Aorta (tissue), 5 donors: ENCODE results near the gene WDHD1. TPM values are rescaled to one million over a fixed set of nuclear protein-coding genes. Genes with fewer than 3 reads are reported as not detected.
"Not testable (repeated sequence)": the region's sequence is repeated elsewhere in the genome, so short reads cannot be mapped to it uniquely, and the experiment has no call there.

ENCODE experiments used
- ATAC-seq: fragments of 200-7000 bp; cut with Tn5 transposase; one replicate; pipeline ENCODE4 v1.9.1; 2022; ENCODE audit warnings: moderate library complexity; ENCODE audit not compliant: low FRiP score
- DNase-seq, 2 donors: peaks; one replicate each; pipeline ENCODE4 v3.0.0-alpha.2; 2020
- H3K27ac ChIP-seq, 2 donors: one replicate each; pipeline ENCODE4 v1.5.1; 2013; ENCODE audit warnings: low read length in 2 of 2, mild to moderate bottlenecking in 2 of 2, moderate library complexity in 2 of 2, control low read depth in 1 of 2, inconsistent platforms in 1 of 2, low read depth in 1 of 2
- H3K27me3 ChIP-seq, 2 donors: one replicate each; pipeline ENCODE4 v1.6.1; 2013; ENCODE audit warnings: control low read depth in 1 of 2, low read length in 1 of 2, mild to moderate bottlenecking in 1 of 2, moderate library complexity in 1 of 2; ENCODE audit not compliant: insufficient read depth in 2 of 2, control insufficient read depth in 1 of 2
- H3K36me3 ChIP-seq, 2 donors: one replicate each; pipeline ENCODE4 v1.6.1; 2013; ENCODE audit warnings: control low read depth in 1 of 2, low read length in 1 of 2, mild to moderate bottlenecking in 1 of 2; ENCODE audit not compliant: insufficient read depth in 2 of 2, control insufficient read depth in 1 of 2
- H3K4me1 ChIP-seq, 2 donors: one replicate each; pipeline ENCODE4 v1.6.1; 2013; ENCODE audit warnings: low read length in 2 of 2, control low read depth in 1 of 2, mild to moderate bottlenecking in 1 of 2, moderate library complexity in 1 of 2; ENCODE audit not compliant: insufficient read depth in 2 of 2, control insufficient read depth in 1 of 2
- H3K4me3 ChIP-seq, 2 donors: one replicate each; pipeline ENCODE4 v1.5.1; 2013; ENCODE audit warnings: low read length in 2 of 2, control low read depth in 1 of 2, mild to moderate bottlenecking in 1 of 2
- H3K9me3 ChIP-seq: one replicate; pipeline ENCODE4 v1.6.1; 2013; ENCODE audit warnings: mild to moderate bottlenecking, low read length; ENCODE audit not compliant: control insufficient read depth
- WGBS, 2 donors: extraction: QIAGEN DNeasy Blood & Tissue Kit; methylation state at CpG; one replicate each; pipeline ENCODE4 v1.1.7; 2013; 5-methylcytosine and 5-hydroxymethylcytosine counted together
- intact Hi-C, 2 donors: fragments of 100-400 bp; cut with DNase I; formaldehyde crosslinking; loops; one replicate each; pipeline versions ENCODE4 v1.14.2 to v1.15.0; 2022
- polyA plus RNA-seq, 2 donors: library from polyadenylated mRNA; stranded (reverse); fragments of 200-250 nt; gene quantifications; one replicate each; pipeline ENCODE4 v1.2.3, GENCODE V29; 2013
- total RNA-seq, 2 donors: library from RNA; stranded (reverse); fragmentation: NEBNext Ultra II Directional; extraction: Animal tissue kit (Norgen Biotek cat#: 25700); gene quantifications; one replicate each; pipeline ENCODE4 v1.2.1, GENCODE V29; 2021
- donor health status: healthy with polysubstance abuse.
- donor health status: Bipolar disorder and iron deficiency.
- donor health status: DM: no; HTN: no; CAD: no.
- donor health status: DM: no; HTN: no; CAD: no.
- donor health status: DM: yes; HTN: yes; CAD: no.

Gene WDHD1
- total and polyA plus RNA-seq, 4 donors, result 0.25 to 2.6 (median 1.3) TPM

DNA sequence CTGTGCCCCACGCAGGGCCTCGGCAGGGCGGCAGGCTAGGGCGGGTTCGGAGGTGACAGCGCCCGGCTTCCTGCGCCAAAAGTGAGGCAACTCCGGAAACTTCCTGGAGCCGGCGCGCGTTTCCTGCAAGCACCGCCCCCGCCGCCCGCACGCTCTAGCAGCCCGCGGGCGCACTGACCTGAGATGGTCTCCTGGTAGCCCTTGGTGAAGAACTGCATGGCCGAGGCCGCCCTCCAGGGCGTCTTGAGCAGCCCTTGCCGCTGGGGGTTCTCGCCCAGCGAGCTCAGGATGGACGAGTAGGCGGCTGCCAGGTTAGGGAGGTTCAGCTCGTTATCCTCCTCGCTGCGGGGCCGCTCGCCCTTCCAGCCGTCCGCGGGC is 124.8 kb downstream of the WDHD1 start:
- intact Hi-C loops, result no loop called here
- ATAC-seq, result peak; percentile 78
- WGBS, 2 donors, result 0 to 1% methylated on average over 37 of the region's 37 CpGs
- DNase-seq, result peak; percentile 78 to 92
- Histone ChIP-seq H3K4me1 (no peaks in the 10 kb centered on the region), H3K4me3 (peak overlapping the region; percentile 34 to 81), H3K27me3 (peaks cover 0 to 2% of the 10 kb centered on the region in 2 donors), H3K36me3 (no peaks in the 10 kb centered on the region), H3K27ac (no peak overlapping the region), H3K9me3 (no peaks in the 10 kb centered on the region)

DNA sequence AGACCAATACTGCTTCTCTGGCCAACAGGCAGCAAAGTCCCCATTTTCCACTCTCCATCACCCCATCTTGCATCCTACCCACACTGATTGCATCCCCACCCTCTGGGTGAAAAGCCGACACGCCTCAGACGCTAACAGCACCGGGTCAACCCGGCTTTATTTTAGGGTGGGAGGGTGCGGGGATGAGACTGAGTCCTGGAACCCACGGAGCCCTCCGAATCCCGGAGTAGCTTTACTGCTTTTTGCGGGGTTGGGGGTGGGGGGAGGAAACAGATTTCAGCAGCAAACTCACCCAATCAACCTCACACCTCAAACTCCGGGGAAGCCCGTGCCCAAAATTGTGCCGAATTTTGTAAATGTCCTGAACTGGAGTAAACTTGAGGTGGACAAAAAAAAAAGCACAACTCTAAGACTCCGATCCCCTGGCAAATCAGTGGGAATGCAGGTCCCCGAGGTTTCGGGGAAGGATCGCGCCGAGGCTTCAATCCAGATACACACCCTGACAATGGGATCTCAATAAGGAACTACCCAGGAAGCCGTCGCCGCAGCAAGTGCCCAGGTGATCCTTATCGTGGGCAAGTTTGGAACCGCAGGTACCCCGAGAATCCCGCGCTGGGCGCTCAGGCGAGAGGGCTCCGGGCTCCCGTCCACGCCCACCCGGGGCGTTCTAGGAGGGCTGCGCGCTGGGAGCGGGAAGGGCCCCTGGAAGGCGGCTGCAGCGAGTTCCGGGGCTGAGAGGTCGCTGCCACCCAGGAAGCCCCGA is 125.3 kb downstream of the WDHD1 start:
- ATAC-seq (no peak), DNase-seq (no peak)
- Histone ChIP-seq H3K4me1 (no peaks in the 10 kb centered on the region), H3K9me3 (no peaks in the 10 kb centered on the region), H3K27me3 (peaks cover 0 to 2% of the 10 kb centered on the region in 2 donors), H3K27ac (no peak overlapping the region), H3K36me3 (no peaks in the 10 kb centered on the region), H3K4me3 (peak overlapping the region; percentile 34 to 60)
- 1 to 2% methylated on average over 42 of the region's 42 CpGs for WGBS, 2 donors
- intact Hi-C loops, result no loop called here

DNA sequence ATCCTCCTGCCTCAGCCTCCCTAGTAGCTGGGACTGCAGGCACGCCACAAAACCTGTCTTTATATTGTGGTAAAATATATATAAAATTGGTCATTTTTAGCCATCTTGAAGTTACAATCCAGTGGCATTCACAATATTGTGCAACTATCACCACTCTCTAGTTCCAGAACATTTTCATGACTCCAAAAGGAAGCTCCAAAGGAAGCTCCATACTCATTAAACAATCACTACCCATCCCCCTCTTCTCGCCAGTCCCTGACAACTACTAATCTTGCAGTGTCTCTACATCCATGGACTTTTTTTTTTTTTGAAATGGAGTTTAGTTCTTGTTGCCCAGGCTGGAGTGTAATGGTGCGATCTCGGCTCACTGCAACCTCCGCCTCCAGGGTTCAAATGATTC is 127.3 kb downstream of the WDHD1 start:
- no peak for DNase-seq
- no peak for ATAC-seq
- H3K4me1 ChIP-seq, result no peaks in the 10 kb centered on the region
- H3K9me3 ChIP-seq, result no peaks in the 10 kb centered on the region
- 98 to 99% methylated on average over 5 of the region's 5 CpGs for WGBS, 2 donors
- no peak overlapping the region for H3K27ac ChIP-seq
- peaks cover 0 to 2% of the 10 kb centered on the region in 2 donors for H3K27me3 ChIP-seq
- H3K36me3 ChIP-seq, result no peaks in the 10 kb centered on the region
- H3K4me3 ChIP-seq, result no peak overlapping the region
- intact Hi-C loops, result loop anchor here (10.0 kb wide), 1 partner anchor 335 kb away; the partner anchor contains the start of gene SAMD4A (in 2 of the 2)

DNA sequence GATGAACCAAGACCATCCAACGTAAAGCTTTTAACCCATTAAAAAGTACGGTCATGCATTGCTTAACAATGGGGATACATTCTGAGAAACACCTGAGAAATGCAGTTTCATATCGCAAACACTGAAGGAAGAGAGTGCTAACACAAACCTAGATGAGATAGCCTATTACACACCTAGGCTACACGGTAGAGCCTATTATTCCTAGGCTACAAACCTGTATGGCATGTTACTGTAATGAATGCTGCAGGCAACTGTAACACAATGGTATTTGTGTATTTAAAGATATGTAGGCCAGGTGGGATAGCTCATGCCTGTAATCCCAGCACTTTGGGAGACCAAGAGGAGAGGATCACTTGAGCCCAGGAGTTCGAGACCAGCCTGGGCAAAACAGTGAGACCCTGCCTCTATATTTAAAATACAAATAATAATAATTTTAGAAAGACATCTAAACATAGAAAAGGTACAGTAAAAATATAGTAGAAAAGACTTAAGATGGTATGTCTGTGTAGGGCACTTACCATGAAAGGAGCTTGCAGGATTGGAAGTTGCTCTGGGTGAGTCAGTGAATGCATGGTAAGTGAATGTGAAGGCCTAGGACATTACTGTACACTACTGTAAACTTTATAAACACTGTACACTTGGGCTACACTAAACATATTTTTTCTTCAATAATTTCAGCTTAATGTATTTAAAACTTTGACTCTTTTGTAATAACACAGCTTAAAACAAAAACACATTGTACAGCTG is 128.9 kb downstream of the WDHD1 start:
- not testable (repeated sequence) for ATAC-seq, H3K4me1 ChIP-seq, H3K9me3 ChIP-seq, H3K27me3 ChIP-seq, H3K27ac ChIP-seq, H3K36me3 ChIP-seq, DNase-seq, H3K4me3 ChIP-seq
- intact Hi-C loops, result loop anchor here (10.0 kb wide), 1 partner anchor 333 kb away; the partner anchor contains the start of gene SAMD4A (in 2 of the 2)
- WGBS, 2 donors, result 96 to 97% methylated on average over 5 of the region's 5 CpGs

DNA sequence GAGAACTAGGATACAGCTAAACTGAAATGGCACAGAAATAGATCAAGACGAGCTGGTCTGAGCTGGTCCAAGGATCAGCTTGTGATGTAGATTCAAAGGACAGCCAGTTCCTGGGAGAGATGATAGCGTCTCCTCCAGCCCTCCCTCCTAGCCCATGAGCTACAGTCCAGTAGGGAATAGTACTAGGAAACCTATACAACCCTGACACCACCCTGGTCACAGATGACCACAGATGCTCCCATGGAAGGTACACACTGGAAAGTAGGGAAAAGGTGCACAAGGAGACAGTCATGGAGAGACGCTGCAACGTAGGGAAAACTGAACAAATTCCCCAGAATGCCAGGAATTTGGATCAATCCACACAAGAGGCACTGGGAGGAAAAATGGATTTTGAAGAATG is 131.2 kb downstream of the WDHD1 start:
- intact Hi-C loops, result loop anchor here (10.0 kb wide), 1 partner anchor 331 kb away; the partner anchor contains the start of gene SAMD4A (in 2 of the 2)
- DNase-seq (no peak), ATAC-seq (no peak)
- Histone ChIP-seq H3K4me3 (no peak overlapping the region), H3K27ac (no peak overlapping the region), H3K27me3 (no peaks in the 10 kb centered on the region), H3K4me1 (no peaks in the 10 kb centered on the region), H3K36me3 (no peaks in the 10 kb centered on the region), H3K9me3 (no peaks in the 10 kb centered on the region)
- WGBS, 2 donors, result 71 to 79% methylated on average over 4 of the region's 4 CpGs

DNA sequence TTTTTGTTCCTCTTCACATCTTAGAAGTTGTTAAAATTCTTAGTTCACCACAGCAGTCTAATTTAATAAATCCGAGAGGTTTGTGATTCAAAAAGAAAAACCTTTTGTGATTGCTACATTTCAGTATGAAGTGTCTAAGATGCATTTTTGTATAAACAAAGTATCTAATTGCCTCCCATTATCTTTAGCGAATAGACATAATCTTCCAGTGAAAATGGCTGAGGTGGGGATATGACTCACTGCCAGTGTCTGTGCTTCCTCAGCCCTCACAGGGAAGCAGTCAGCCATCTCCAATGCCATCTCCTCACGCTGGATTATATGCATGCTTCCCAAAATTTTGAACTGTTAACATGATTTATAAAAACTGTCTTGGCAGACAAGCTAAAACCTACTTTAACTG is 131.9 kb downstream of the WDHD1 start:
- DNase-seq, result no peak
- Histone ChIP-seq H3K4me3 (no peak overlapping the region), H3K4me1 (no peaks in the 10 kb centered on the region), H3K27ac (no peak overlapping the region), H3K36me3 (no peaks in the 10 kb centered on the region), H3K9me3 (no peaks in the 10 kb centered on the region), H3K27me3 (no peaks in the 10 kb centered on the region)
- WGBS, 2 donors, result 74 to 80% methylated on average over 3 of the region's 3 CpGs
- intact Hi-C loops, result loop anchor here (10.0 kb wide), 1 partner anchor 330 kb away; the partner anchor contains the start of gene SAMD4A (in 2 of the 2)
- ATAC-seq, result no peak

DNA sequence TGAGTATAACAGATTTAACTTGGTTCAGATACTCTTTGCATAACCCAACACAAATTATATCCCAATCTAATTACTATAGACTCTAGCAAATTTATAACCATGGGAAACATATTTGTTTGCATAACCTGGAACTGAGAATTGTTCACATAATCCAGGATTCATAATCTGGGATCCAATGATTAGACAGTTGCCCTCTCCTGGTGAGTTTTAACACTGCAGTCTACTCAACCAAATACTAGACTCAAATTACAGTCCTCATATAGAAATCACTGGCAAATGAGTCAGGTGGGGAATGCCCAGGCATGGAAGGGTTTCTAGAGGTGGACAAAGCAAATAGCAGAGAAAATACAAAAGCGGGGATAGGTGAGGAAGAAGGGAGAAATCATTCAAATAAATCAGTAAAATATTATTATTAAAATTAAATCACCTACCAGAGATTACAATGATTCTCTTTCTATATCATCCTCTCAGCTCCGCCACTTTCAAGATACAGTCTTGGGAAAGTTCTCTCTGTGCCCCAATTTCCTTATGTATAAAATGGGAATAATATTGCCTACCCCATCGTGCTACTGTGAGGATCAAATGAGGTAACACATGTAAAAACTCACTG is 133.6 kb downstream of the WDHD1 start:
- intact Hi-C loops, result loop anchor here (10.0 kb wide), 1 partner anchor 328 kb away; the partner anchor contains the start of gene SAMD4A (in 2 of the 2)
- 68 to 70% methylated on average over 3 of the region's 3 CpGs for WGBS, 2 donors
- DNase-seq (no peak), ATAC-seq (no peak)
- H3K4me1 ChIP-seq, result no peaks in the 10 kb centered on the region
- no peak overlapping the region for H3K4me3 ChIP-seq
- no peaks in the 10 kb centered on the region for H3K27me3 ChIP-seq
- no peaks in the 10 kb centered on the region for H3K9me3 ChIP-seq
- H3K27ac ChIP-seq, result no peak overlapping the region
- H3K36me3 ChIP-seq, result no peaks in the 10 kb centered on the region

DNA sequence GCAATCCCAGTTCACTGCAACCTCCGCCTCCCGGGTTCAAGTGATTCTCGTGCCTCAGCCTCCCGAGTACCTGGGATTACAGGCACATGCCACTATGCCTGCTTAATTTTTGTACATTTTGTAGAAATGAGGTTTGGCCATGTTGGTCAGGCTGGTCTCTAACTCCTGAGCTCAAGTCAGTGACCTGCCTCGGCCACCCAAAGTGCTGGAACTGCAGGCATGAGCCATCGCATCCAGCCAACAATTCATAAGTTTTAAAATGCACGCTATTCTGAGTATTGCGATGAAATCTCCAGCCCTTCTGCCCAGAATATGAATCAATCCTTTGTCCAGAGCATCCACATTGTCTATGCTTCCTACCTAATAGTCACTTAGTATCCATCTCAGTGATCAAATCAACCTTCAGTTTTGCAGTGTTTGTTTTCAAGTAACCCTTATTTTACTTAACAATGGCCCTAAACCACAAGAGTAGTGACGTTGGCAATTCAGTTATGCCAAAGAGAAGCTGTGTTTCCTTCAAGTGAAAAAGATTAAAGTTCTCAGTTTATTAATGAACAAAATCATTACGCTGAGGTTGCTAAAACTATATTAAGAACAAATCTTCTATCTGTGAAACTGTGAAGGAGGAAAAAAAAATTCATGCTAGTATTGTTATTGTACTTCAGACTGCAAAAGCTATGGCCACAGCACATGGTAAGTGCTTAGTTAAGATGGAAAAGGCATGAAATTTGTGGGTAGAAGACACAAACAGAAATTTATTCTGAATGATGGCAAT is 135.2 kb downstream of the WDHD1 start:
- no peaks in the 10 kb centered on the region for H3K9me3 ChIP-seq
- H3K27me3 ChIP-seq, result no peaks in the 10 kb centered on the region
- WGBS, 2 donors, result 87 to 91% methylated on average over 10 of the region's 10 CpGs
- DNase-seq (no peak), ATAC-seq (no peak)
- no peak overlapping the region for H3K4me3 ChIP-seq
- no peaks in the 10 kb centered on the region for H3K4me1 ChIP-seq
- H3K36me3 ChIP-seq, result no peaks in the 10 kb centered on the region
- intact Hi-C loops, result loop anchor here (10.0 kb wide), 1 partner anchor 327 kb away; the partner anchor contains the start of gene SAMD4A (in 2 of the 2)
- no peak overlapping the region for H3K27ac ChIP-seq
